ENCODE measurements around the gene TAF1C.

DNA sequence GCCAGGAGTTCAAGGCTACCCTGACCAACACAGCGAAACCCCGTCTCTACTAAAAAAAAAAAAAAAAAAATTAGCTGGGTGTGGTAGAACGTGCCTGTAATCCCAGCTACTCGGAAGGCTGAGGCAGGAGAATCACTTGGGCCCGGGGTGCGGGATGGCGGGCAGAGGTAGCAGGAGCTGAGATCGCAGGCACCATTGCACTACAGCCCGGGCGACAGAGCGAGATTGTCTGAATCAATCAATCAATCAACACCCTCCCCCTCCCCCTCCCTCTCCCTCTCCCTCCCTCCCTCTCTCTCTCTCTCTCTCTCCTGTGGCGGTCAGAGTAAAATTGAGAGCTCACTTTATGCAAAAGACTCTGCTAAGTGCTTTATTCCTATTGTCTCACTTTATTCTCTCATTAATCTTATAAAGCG, 43.1 kb downstream of the TAF1C start:
- TF ChIP-seq CTCF (IDR thresholded peaks at IDR 0.05), result no peak
- TF ChIP-seq POLR2A (IDR thresholded peaks at IDR 0.05), result no peak
- no peak for TF ChIP-seq EP300 (IDR thresholded peaks at IDR 0.05)
- no peak for TF ChIP-seq POLR2AphosphoS5 (IDR thresholded peaks at IDR 0.05)

Measured in suprapubic skin (tissue), 4 donors.